ES-I3 (cell line): ENCODE data around the gene UNK.

Source experiments
- H3K36me3 ChIP-seq: 2 replicates; pipeline ENCODE4 v1.6.1; 2013; ENCODE audit warnings: mild to moderate bottlenecking, low read length, control low read depth, moderate library complexity; ENCODE audit not compliant: insufficient read depth
- H3K4me1 ChIP-seq: 2 replicates; pipeline ENCODE4 v1.6.1; 2013; ENCODE audit warnings: mild to moderate bottlenecking, control low read depth, low read length; ENCODE audit not compliant: insufficient read depth
- H3K9ac ChIP-seq: 2 replicates; pipeline ENCODE4 v1.6.1; 2013; ENCODE audit warnings: low read depth, mild to moderate bottlenecking, low read length, moderate library complexity
- H3K9me3 ChIP-seq: 2 replicates; pipeline ENCODE4 v1.6.1; 2013; ENCODE audit warnings: mild to moderate bottlenecking, low read length, moderate library complexity; ENCODE audit not compliant: control insufficient read depth, insufficient read depth

The UNK gene

DNA sequence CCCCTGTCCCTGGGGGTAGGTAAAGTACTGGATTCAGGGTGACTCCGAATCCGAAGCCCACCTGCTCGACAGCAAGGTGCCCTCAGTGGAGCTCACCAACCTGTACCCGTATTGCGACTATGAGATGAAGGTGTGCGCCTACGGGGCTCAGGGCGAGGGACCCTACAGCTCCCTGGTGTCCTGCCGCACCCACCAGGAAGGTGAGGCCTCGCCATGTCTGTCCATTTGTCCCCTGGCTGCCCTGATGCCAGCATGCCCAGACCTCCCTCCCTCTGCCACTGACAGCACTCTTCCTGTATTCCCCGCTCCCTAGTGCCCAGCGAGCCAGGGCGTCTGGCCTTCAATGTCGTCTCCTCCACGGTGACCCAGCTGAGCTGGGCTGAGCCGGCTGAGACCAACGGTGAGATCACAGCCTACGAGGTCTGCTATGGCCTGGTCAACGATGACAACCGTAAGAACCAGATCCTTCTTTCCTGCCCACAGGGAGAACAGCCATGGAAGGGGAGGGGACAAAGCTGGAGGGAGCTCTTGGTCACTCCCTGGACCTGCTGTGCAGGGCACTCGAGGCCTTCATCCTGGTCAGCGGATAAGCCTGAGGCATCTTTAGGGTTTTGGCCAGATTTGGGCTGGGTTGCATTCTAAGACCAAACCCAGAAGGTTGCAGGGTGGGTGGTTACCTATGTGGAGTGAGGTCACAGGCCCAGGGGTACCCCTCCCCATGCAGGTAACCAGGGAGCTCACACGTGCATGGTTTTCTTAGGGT, 33.8 kb upstream of the UNK start:
- Histone ChIP-seq H3K4me1 (peaks cover 9% of the 10 kb centered on the region; the same call in 1 of the 2 replicates), H3K36me3 (no peaks in the 10 kb centered on the region), H3K9ac (no peak overlapping the region), H3K9me3 (no peaks in the 10 kb centered on the region)

DNA sequence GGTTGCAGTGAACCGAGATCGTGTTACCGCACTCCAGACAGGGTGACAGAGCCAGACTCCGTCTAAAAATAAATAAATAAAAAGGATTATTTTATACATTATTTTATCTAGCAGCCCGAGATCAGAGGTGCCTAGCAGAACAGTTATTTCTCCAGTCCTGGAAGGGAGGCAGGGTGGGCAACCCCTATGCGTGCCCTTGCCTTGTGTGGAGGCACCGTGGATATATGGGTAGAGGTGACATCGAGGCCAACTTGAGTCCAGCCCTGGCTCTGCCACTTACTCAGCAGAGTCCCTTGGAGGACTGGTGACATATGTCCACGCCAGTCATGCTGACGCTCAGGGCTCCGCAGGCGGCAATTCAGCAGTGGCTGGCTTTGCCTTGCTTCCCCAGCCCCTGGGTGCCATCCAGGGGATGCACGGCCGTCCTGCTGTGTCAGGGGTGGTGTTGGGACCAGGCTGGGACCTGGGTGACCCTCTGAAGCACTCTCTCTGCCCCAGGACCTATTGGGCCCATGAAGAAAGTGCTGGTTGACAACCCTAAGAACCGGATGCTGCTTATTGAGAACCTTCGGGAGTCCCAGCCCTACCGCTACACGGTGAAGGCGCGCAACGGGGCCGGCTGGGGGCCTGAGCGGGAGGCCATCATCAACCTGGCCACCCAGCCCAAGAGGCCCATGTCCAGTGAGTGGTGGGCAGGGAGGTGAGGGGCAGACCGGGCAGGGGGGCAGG, 32.8 kb upstream of the UNK start:
- peaks cover 9% of the 10 kb centered on the region; the same call in 1 of the 2 replicates for H3K4me1 ChIP-seq
- H3K9me3 ChIP-seq = no peaks in the 10 kb centered on the region
- H3K9ac ChIP-seq = no peak overlapping the region
- H3K36me3 ChIP-seq = no peaks in the 10 kb centered on the region

DNA sequence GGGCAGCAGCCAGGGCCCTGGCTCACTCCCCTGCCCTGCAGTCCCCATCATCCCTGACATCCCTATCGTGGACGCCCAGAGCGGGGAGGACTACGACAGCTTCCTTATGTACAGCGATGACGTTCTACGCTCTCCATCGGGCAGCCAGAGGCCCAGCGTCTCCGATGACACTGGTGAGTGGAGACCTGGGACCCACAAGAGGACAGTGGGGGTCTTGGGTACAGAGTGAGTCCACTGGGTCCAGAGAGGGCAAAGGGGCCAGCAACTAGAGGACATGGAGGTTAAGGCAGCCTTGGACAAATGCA, 32.2 kb upstream of the UNK start:
- H3K9ac ChIP-seq = no peak overlapping the region
- no peaks in the 10 kb centered on the region for H3K9me3 ChIP-seq
- no peaks in the 10 kb centered on the region for H3K36me3 ChIP-seq
- H3K4me1 ChIP-seq = peaks cover 9% of the 10 kb centered on the region; the same call in 1 of the 2 replicates

DNA sequence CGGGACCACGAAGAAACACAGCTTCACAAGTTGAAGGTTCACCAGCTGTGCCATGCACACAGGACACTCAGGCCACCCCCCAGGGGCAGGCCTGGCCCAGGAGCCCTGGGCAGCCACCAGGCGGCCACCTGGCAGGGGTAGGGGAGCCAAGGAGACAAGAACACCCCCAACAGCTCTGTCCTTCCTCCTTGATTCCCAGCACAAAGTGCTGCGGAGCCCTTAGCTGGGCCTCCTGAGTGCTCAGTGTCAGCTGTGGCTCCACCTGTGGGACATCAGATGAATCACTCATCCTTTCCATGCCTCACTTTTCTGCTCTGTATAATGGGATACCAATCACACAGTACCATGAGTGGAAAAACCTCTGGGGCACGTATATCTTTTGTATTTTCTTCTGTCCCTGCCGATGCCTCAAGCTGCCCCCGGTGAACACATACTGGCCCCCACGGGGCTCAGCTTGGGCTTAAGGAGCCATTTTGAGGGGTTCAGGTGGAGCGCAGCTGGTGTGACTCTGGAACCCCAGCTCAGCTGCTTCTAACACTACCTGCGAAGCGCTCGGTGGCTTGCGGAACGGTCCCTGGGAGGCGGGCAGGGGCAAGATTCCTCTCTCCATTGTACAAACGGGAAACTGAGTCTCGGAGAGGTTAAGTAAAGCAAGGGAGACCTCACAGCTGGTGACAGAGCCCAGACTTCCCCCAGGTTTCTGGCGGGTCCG, 31.6 kb upstream of the UNK start:
- no peaks in the 10 kb centered on the region for H3K9me3 ChIP-seq
- H3K4me1 ChIP-seq = peaks cover 9% of the 10 kb centered on the region; the same call in 1 of the 2 replicates
- H3K36me3 ChIP-seq = no peaks in the 10 kb centered on the region
- H3K9ac ChIP-seq = peak overlapping the region; percentile 60

DNA sequence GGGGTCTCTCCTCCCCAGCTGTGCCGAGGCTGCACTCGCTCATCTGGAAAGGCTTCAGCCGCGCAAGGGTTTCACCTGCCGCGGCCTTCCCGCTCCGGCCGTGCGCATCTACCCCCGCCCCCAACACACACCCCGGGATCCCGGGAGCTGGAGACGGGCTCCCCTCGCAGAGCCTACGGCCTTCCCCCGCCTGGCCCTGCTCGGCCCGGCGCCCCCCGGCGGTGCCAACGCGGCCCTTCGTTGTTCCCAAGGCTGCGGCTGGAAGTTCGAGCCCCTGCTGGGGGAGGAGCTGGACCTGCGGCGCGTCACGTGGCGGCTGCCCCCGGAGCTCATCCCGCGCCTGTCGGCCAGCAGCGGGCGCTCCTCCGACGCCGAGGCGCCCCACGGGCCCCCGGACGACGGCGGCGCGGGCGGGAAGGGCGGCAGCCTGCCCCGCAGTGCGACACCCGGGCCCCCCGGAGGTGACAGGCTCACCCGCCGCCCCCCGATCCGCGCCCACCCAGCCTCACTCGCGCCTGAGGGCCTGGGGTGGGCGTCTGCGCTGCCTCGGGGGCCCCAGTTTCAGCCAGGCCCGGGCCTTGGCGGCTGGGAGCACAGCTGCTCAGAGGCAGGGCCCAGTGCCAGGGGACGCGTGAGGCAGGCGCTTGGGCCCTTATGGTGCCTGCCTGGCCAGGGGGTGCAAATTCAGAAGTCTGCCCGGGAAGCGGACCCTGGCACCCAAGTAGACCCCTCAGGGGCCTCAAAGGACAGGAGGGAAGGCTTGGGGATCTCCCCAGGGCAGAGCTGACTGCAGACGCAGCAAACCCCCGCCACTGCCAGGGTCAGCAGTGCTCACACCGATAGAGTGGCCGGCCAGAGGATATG, 30.9 kb upstream of the UNK start:
- Histone ChIP-seq H3K36me3 (no peaks in the 10 kb centered on the region), H3K4me1 (peaks cover 9% of the 10 kb centered on the region; the same call in 1 of the 2 replicates), H3K9ac (peak overlapping the region; percentile 60), H3K9me3 (no peaks in the 10 kb centered on the region)

DNA sequence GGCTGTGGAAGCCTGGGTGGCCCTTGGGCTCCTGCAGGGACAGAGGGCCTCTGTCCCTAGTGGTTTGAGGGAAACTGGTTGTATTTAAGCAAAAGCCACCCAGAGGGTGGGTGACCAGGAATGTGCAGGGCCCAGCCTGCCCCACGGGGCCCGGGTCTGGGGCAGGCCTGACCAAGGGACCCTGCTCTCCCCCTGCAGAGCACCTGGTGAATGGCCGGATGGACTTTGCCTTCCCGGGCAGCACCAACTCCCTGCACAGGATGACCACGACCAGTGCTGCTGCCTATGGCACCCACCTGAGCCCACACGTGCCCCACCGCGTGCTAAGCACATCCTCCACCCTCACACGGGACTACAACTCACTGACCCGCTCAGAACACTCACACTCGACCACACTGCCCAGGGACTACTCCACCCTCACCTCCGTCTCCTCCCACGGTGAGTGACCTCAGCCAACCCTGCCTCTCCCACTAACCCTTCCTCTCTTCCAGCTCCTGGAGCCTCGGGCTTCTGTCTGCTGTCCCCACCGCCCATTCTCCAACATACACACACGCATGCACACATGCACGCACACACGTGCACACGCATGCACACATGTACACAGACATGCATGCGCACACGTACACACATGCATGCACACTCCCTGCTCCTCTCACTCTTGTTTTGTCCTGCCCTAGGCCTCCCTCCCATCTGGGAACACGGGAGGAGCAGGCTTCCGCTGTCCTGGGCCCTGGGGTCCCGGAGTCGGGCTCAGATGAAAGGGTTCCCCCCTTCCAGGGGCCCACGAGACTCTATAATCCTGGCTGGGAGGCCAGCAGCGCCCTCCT, 30.0 kb upstream of the UNK start:
- no peak overlapping the region for H3K9ac ChIP-seq
- H3K9me3 ChIP-seq = no peaks in the 10 kb centered on the region
- H3K36me3 ChIP-seq = no peaks in the 10 kb centered on the region
- H3K4me1 ChIP-seq = peaks cover 9% of the 10 kb centered on the region; the same call in 1 of the 2 replicates

DNA sequence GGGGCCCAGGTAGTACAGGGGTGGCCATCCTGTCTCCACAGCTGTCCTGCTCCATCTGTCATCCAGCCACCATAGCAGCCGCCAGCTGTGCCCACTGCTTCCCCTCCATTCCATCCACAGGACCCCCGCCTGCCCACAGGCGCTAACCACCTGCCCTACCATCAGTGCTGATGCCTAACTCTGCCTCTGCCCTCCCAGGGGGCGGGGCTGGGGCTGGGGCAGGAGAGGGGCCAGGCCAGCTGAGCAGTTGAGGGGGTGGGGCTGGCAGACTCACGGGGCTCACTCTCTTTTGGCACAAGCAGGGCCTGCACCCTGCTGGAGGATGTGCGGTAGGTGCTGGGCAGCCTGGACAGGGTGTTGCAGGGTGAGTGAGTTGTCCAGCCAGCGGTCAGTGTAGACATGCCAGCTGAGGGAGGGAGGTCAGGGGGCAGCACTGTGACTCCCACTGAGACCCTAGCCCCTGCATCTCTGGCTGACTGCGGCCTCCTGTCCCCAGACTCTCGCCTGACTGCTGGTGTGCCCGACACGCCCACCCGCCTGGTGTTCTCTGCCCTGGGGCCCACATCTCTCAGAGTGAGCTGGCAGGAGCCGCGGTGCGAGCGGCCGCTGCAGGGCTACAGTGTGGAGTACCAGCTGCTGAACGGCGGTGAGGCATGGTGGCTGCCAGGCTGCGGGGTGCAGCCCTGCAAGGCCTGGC, 29.3 kb upstream of the UNK start:
- Histone ChIP-seq H3K4me1 (peaks cover 9% of the 10 kb centered on the region; the same call in 1 of the 2 replicates), H3K9me3 (no peaks in the 10 kb centered on the region), H3K36me3 (no peaks in the 10 kb centered on the region), H3K9ac (no peak overlapping the region)

DNA sequence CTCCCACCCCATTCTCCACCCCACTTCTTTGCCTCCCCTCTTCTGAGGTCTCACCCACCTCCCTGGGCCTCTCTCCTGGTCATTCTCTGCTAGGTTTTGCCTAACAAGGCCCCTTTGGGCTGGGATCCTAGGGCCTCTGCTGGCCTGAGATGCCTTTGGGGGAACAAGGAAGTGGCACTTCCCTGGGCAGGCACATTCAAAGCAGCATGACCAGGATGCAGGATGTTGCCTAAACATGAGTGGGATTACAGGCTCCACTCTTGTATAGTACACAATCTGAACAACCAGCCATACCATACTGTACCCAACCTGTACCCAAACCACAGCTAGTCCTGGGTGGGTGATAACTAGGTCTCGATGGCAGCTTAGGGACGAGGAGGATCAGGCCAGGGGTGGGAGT, 28.6 kb upstream of the UNK start:
- H3K9me3 ChIP-seq = no peaks in the 10 kb centered on the region
- no peaks in the 10 kb centered on the region for H3K36me3 ChIP-seq
- no peak overlapping the region for H3K9ac ChIP-seq
- peaks cover 9% of the 10 kb centered on the region; the same call in 1 of the 2 replicates for H3K4me1 ChIP-seq

DNA sequence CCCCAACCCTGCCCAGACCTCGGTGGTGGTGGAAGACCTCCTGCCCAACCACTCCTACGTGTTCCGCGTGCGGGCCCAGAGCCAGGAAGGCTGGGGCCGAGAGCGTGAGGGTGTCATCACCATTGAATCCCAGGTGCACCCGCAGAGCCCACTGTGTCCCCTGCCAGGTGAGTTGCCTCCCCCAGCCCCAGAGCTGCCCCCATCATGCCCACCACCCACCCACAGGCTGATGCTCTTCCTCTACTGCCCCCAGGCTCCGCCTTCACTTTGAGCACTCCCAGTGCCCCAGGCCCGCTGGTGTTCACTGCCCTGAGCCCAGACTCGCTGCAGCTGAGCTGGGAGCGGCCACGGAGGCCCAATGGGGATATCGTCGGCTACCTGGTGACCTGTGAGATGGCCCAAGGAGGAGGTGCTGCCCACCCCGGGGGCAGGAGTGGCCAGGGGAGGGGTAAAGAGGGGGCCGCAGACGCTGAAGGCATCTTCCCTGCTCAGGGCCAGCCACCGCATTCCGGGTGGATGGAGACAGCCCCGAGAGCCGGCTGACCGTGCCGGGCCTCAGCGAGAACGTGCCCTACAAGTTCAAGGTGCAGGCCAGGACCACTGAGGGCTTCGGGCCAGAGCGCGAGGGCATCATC, 28.0 kb upstream of the UNK start:
- no peak overlapping the region for H3K9ac ChIP-seq
- H3K36me3 ChIP-seq = no peaks in the 10 kb centered on the region
- peaks cover 9% of the 10 kb centered on the region; the same call in 1 of the 2 replicates for H3K4me1 ChIP-seq
- H3K9me3 ChIP-seq = no peaks in the 10 kb centered on the region

DNA sequence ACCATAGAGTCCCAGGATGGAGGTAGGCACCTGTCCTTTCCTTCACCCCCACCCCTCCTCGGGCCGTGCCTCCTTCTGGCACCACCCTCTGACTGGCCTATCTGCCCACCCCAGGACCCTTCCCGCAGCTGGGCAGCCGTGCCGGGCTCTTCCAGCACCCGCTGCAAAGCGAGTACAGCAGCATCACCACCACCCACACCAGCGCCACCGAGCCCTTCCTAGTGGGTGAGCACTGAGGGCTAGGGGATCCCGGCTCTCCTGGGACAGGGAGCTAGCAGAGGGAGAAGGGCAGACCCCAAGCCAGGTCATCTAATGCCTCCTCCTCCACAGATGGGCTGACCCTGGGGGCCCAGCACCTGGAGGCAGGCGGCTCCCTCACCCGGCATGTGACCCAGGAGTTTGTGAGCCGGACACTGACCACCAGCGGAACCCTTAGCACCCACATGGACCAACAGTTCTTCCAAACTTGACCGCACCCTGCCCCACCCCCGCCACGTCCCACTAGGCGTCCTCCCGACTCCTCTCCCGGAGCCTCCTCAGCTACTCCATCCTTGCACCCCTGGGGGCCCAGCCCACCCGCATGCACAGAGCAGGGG, 27.4 kb upstream of the UNK start:
- no peak overlapping the region for H3K9ac ChIP-seq
- no peaks in the 10 kb centered on the region for H3K9me3 ChIP-seq
- no peaks in the 10 kb centered on the region for H3K36me3 ChIP-seq
- peaks cover 9% of the 10 kb centered on the region; the same call in 1 of the 2 replicates for H3K4me1 ChIP-seq

DNA sequence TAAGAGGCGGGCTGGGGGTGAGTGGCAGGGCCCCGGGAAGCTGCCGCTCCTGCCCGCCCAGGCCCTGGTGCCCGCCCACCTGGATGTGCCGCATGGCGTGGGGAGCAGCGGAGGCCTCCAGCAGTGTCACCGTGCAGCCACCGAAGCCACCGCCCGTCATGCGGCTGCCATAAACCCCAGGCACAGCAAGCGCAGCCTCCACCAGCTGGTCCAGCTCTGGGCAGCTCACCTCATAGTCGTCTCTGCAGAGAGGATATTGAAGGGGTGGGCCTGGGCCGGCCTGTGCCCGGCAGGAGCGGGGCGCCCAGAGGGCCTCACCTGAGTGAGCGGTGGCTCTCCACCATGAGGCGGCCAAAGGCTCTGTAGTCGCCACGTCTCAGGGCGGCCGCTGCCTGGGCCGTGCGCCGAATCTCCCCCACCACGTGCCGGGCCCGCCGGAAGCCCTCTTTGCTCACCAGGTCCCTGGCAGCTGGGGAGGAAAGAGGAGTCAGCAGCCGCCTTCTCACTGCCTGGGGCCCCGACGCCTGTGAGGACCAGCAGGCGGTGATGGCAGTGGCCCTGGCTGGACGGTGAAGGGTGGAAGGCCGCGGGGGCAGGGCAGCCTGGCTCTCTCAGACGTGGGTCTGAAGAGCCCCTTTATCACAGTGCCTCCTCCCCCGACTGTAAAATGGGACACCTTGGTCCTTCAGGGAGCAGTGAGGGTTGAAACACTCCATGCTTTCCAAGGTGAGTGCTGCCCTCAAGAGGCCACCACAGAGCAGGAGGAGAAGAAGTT, 26.3 kb upstream of the UNK start:
- no peak overlapping the region for H3K9ac ChIP-seq
- no peaks in the 10 kb centered on the region for H3K9me3 ChIP-seq

DNA sequence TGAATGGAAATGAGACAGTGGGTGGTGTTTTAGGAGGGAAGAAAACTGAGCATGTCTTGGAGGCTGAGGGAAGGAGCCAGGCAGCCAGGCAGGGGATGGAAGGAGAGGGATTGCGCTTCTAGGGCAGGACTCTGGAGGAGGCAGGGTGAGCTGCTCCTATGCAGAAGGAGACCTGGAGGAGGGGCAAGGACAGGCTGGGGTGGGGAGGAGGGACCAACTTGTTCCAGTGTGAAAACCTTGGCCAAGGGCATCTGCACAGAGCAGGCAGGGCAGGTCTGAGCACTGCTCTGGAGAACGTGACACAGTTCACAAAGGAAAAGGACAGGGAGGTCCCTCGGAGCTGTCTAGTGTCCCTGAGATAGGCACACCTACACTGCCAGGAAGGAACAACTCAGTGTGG, 25.1 kb upstream of the UNK start:
- H3K4me1 ChIP-seq = peaks cover 10% of the 10 kb centered on the region; the same call in 1 of the 2 replicates
- no peaks in the 10 kb centered on the region for H3K36me3 ChIP-seq

More for the DNA sequence above, 26.3 kb upstream of the UNK start:
- Histone ChIP-seq H3K4me1 (peaks cover 9% of the 10 kb centered on the region; the same call in 1 of the 2 replicates), H3K36me3 (no peaks in the 10 kb centered on the region)

More for the DNA sequence above, 25.1 kb upstream of the UNK start:
- no peak overlapping the region for H3K9ac ChIP-seq
- H3K9me3 ChIP-seq = no peaks in the 10 kb centered on the region
